HepG2 (cell line): Measurements from ENCODE around the gene GMEB2. TPM values are rescaled to one million over a fixed set of nuclear protein-coding genes. Genes with fewer than 3 reads are reported as not detected.

Source experiments
- BHLHE40 ChIP-seq: IDR thresholded peaks from 2 replicates; pipeline ENCODE4 v1.6.1; 2011; ENCODE audit warnings: low read length, improper control_type of control experiment
- ETV5 ChIP-seq: IDR thresholded peaks from 2 replicates; pipeline ENCODE4 v1.6.1; 2018; ENCODE audit warnings: missing biosample characterization, missing genetic modification reagents, inconsistent platforms, borderline replicate concordance
- PRPF4 ChIP-seq: fragments of 200-400 bp; formaldehyde crosslinking; IDR thresholded peaks from 2 replicates; pipeline ENCODE4 v1.6.1; 2016; ENCODE audit warnings: low read length, low read depth; ENCODE audit not compliant: poor library complexity, severe bottlenecking
- SALL1 ChIP-seq: sonication (generic); formaldehyde crosslinking; IDR thresholded peaks from 2 replicates; pipeline ENCODE4 v1.8.0; 2022; ENCODE audit warnings: mild to moderate bottlenecking, missing genetic modification reagents
- TBP ChIP-seq: sonication (generic); formaldehyde crosslinking; IDR thresholded peaks from 2 replicates; pipeline ENCODE4 v1.5.0; 2020; ENCODE audit warnings: missing genetic modification reagents
- ZNF296 ChIP-seq: sonication (generic); formaldehyde crosslinking; conservative IDR thresholded peaks from 2 replicates; pipeline ENCODE4 v1.5.0; 2020; ENCODE audit warnings: mild to moderate bottlenecking, missing genetic modification reagents
- ZNF331 ChIP-seq: sonication (generic); formaldehyde crosslinking; IDR thresholded peaks from 2 replicates; pipeline ENCODE4 v1.4.0; 2020; ENCODE audit warnings: missing genetic modification reagents
- ZNF546 ChIP-seq: sonication (generic); formaldehyde crosslinking; conservative IDR thresholded peaks from 2 replicates; pipeline ENCODE4 v1.8.1; 2023; ENCODE audit warnings: mild to moderate bottlenecking, missing genetic modification reagents
- ZNF773 ChIP-seq: sonication (generic); formaldehyde crosslinking; IDR thresholded peaks from 2 replicates; pipeline ENCODE4 v1.4.0; 2020; ENCODE audit warnings: missing genetic modification reagents, borderline replicate concordance
- ZNF891 ChIP-seq: sonication (generic); formaldehyde crosslinking; IDR thresholded peaks from 2 replicates; pipeline ENCODE4 v1.5.0; 2020; ENCODE audit warnings: mild to moderate bottlenecking, missing genetic modification reagents
- ZSCAN20 ChIP-seq: sonication (generic); formaldehyde crosslinking; IDR thresholded peaks from 2 replicates; pipeline ENCODE4 v1.4.0; 2020; ENCODE audit warnings: missing genetic modification reagents, mild to moderate bottlenecking, borderline replicate concordance
- polyA plus RNA-seq, 8 experiments: library from polyadenylated mRNA; depleted of rRNA in 3 of 8; stranded (reverse) in 7 of 8; unstranded in 1 of 8; fragments of >200 nt; fragmentation: Illumina TruSeq in 4 of 8; extraction: Trizol in 4 of 8; gene quantifications; 2 replicates each; pipeline versions ENCODE4 v1.2.1 to v1.2.3, GENCODE V29; 2011 to 2016; ENCODE audit warnings: low read depth in 4 of 8, missing spikeins in 1 of 8, mixed read lengths in 1 of 8; ENCODE audit not compliant: insufficient read depth in 1 of 8
- total RNA-seq, 5 experiments: library from RNA; depleted of rRNA; stranded (reverse); fragments of >200 nt; fragmentation: Illumina TruSeq; extraction: Trizol; gene quantifications; 2 replicates each; pipeline ENCODE4 v1.2.3, GENCODE V29; 2016; ENCODE audit warnings: low read depth in 1 of 5
- TF ChIP-seq, protein P1 (sequence below): sonication (generic); formaldehyde crosslinking; IDR thresholded peaks from 2 replicates; pipeline ENCODE4 v1.5.0; 2020; ENCODE audit warnings: missing genetic modification reagents
- TF ChIP-seq, protein P2 (sequence below): IDR thresholded peaks from 2 replicates; pipeline ENCODE4 v1.6.1; 2016; ENCODE audit warnings: mild to moderate bottlenecking
- TF ChIP-seq, protein P3 (sequence below): sonication (generic); formaldehyde crosslinking; IDR thresholded peaks from 2 replicates; pipeline ENCODE4 v1.4.0; 2020; ENCODE audit warnings: missing genetic modification reagents
- TF ChIP-seq, protein P4 (sequence below): sonication (generic); formaldehyde crosslinking; conservative IDR thresholded peaks from 2 replicates; pipeline ENCODE4 v1.8.0; 2022; ENCODE audit warnings: low read depth, missing genetic modification reagents
- TF ChIP-seq, protein P5 (sequence below): sonication (generic); formaldehyde crosslinking; IDR thresholded peaks from 2 replicates; pipeline ENCODE4 v1.8.0; 2022; ENCODE audit warnings: mild to moderate bottlenecking, missing genetic modification reagents
- TF ChIP-seq, protein P6 (sequence below): sonication (generic); formaldehyde crosslinking; IDR thresholded peaks from 2 replicates; pipeline ENCODE4 v1.5.0; 2020; ENCODE audit warnings: mild to moderate bottlenecking, missing genetic modification reagents, moderate library complexity
- TF ChIP-seq, protein P7 (sequence below): sonication (generic); formaldehyde crosslinking; IDR thresholded peaks from 2 replicates; pipeline ENCODE4 v1.5.0; 2020; ENCODE audit warnings: missing genetic modification reagents

Gene GMEB2
- total and polyA plus RNA-seq, 2 of the 13 experiments (the other 11 are each of a cell fraction or from before 2014, with no cell fraction given) = 10.6 to 12.4 TPM

DNA sequence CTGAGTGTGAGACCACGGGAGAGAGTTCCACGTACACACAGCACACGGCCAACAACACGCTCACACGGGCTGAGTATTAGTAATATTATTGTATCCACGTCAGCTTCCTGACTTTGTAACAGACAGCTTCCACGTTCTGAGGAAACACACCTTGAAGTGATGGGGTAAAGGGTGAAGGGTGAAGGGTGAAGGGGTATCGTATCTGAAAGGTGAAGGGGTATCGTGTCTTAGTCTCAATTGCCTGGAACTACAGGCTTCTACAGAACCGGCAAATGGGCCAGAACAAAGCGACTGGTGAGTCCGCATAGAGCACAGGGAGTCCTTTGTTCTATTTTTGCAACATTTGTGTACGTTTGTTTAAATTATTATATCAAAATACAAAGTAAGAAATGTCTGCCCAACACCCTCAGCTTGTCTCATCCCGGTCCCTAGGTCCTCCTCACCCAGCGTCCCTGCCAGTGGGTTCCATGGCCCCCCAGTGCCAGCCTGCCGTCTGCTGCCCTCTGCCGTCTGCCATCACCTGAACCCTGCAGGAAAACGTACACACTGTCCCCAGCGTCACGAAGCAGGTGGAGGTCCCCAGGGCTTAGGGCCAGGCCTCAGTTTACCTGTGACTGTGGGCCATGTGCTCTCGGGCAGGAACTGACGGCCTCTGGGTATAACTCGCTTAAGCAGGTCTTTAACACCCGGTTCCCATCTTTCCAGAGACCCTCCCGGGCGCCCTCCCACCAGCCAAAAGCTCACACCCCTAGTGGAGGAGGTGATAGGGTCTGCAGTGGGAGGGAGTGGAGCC, 48.5 kb downstream of the GMEB2 start (continued):
- TF ChIP-seq, protein P1, sequence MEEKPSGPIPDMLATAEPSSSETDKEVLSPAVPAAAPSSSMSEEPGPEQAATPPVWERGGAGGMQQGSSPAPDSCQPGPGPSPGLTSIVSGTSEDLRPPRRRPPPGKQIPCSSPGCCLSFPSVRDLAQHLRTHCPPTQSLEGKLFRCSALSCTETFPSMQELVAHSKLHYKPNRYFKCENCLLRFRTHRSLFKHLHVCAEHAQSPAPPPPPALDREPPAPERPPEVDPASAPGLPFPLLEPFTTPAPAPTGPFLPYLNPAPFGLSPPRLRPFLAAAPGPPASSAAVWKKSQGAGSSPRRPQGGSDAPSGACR (CRISPR knock-in tag) = no peak
- TF ChIP-seq ZNF331 (CRISPR knock-in tag) (no peak), ZSCAN20 (no peak), BHLHE40 (no peak), PRPF4 (no peak), ZNF296 (CRISPR knock-in tag) (no peak), TBP (CRISPR knock-in tag) (no peak), ETV5 (no peak), SALL1 (CRISPR knock-in tag) (peak; percentile 21; the same call in 1 of the 2 replicates), ZNF546 (CRISPR knock-in tag) (no peak), ZNF891 (no peak), ZNF773 (no peak)
- TF ChIP-seq, protein P2, sequence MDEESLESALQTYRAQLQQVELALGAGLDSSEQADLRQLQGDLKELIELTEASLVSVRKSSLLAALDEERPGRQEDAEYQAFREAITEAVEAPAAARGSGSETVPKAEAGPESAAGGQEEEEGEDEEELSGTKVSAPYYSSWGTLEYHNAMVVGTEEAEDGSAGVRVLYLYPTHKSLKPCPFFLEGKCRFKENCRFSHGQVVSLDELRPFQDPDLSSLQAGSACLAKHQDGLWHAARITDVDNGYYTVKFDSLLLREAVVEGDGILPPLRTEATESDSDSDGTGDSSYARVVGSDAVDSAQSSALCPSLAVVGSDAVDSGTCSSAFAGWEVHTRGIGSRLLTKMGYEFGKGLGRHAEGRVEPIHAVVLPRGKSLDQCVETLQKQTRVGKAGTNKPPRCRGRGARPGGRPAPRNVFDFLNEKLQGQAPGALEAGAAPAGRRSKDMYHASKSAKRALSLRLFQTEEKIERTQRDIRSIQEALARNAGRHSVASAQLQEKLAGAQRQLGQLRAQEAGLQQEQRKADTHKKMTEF (CRISPR knock-in tag) = no peak
- TF ChIP-seq, protein P3, sequence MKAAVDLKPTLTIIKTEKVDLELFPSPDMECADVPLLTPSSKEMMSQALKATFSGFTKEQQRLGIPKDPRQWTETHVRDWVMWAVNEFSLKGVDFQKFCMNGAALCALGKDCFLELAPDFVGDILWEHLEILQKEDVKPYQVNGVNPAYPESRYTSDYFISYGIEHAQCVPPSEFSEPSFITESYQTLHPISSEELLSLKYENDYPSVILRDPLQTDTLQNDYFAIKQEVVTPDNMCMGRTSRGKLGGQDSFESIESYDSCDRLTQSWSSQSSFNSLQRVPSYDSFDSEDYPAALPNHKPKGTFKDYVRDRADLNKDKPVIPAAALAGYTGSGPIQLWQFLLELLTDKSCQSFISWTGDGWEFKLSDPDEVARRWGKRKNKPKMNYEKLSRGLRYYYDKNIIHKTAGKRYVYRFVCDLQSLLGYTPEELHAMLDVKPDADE = no peak
- TF ChIP-seq, protein P4, sequence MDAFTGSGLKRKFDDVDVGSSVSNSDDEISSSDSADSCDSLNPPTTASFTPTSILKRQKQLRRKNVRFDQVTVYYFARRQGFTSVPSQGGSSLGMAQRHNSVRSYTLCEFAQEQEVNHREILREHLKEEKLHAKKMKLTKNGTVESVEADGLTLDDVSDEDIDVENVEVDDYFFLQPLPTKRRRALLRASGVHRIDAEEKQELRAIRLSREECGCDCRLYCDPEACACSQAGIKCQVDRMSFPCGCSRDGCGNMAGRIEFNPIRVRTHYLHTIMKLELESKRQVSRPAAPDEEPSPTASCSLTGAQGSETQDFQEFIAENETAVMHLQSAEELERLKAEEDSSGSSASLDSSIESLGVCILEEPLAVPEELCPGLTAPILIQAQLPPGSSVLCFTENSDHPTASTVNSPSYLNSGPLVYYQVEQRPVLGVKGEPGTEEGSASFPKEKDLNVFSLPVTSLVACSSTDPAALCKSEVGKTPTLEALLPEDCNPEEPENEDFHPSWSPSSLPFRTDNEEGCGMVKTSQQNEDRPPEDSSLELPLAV = no peak
- TF ChIP-seq, protein P5, sequence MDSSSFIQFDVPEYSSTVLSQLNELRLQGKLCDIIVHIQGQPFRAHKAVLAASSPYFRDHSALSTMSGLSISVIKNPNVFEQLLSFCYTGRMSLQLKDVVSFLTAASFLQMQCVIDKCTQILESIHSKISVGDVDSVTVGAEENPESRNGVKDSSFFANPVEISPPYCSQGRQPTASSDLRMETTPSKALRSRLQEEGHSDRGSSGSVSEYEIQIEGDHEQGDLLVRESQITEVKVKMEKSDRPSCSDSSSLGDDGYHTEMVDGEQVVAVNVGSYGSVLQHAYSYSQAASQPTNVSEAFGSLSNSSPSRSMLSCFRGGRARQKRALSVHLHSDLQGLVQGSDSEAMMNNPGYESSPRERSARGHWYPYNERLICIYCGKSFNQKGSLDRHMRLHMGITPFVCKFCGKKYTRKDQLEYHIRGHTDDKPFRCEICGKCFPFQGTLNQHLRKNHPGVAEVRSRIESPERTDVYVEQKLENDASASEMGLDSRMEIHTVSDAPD (CRISPR knock-in tag) = no peak
- TF ChIP-seq, protein P6, sequence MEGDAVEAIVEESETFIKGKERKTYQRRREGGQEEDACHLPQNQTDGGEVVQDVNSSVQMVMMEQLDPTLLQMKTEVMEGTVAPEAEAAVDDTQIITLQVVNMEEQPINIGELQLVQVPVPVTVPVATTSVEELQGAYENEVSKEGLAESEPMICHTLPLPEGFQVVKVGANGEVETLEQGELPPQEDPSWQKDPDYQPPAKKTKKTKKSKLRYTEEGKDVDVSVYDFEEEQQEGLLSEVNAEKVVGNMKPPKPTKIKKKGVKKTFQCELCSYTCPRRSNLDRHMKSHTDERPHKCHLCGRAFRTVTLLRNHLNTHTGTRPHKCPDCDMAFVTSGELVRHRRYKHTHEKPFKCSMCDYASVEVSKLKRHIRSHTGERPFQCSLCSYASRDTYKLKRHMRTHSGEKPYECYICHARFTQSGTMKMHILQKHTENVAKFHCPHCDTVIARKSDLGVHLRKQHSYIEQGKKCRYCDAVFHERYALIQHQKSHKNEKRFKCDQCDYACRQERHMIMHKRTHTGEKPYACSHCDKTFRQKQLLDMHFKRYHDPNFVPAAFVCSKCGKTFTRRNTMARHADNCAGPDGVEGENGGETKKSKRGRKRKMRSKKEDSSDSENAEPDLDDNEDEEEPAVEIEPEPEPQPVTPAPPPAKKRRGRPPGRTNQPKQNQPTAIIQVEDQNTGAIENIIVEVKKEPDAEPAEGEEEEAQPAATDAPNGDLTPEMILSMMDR (CRISPR knock-in tag) = peak; percentile 84
- TF ChIP-seq, protein P7, sequence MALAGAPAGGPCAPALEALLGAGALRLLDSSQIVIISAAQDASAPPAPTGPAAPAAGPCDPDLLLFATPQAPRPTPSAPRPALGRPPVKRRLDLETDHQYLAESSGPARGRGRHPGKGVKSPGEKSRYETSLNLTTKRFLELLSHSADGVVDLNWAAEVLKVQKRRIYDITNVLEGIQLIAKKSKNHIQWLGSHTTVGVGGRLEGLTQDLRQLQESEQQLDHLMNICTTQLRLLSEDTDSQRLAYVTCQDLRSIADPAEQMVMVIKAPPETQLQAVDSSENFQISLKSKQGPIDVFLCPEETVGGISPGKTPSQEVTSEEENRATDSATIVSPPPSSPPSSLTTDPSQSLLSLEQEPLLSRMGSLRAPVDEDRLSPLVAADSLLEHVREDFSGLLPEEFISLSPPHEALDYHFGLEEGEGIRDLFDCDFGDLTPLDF = no peak
